GM21576 (cell line): ENCODE measurements around the gene GNS.
"Not testable (repeated sequence)": the region's sequence is repeated elsewhere in the genome, so short reads cannot be mapped to it uniquely, and the experiment has no call there.

Source experiments
- ATAC-seq: cut with Tn5 transposase; IDR thresholded peaks from one replicate; pipeline ENCODE4 v1.9.1; 2021; ENCODE audit warnings: mild to moderate bottlenecking, moderate library complexity; ENCODE audit not compliant: unreplicated experiment

The GNS gene

GRCh38 chr12:64699504-64700115 is 59.6 kb downstream of the GNS start:
- ATAC-seq: no peak

GRCh38 chr12:64696080-64696741 is 63.0 kb downstream of the GNS start:
- ATAC-seq: no peak

GRCh38 chr12:64695550-64695949 is 63.7 kb downstream of the GNS start:
- no peak for ATAC-seq

- ATAC-seq: no peak
Observed at GRCh38 chr12:64694130-64695040, 64.8 kb downstream of the GNS start.

GRCh38 chr12:64691795-64692583 is 67.2 kb downstream of the GNS start:
- no peak for ATAC-seq

- no peak for ATAC-seq
Observed at GRCh38 chr12:64691227-64691794, 67.9 kb downstream of the GNS start.

- not testable (repeated sequence) for ATAC-seq
Observed at GRCh38 chr12:64690236-64690635, 69.0 kb downstream of the GNS start.

- ATAC-seq: no peak
Observed at GRCh38 chr12:64688715-64689114, 70.5 kb downstream of the GNS start.

GRCh38 chr12:64688219-64688618 is 71.0 kb downstream of the GNS start:
- no peak for ATAC-seq

GRCh38 chr12:64687816-64688215 is 71.4 kb downstream of the GNS start:
- no peak for ATAC-seq

- ATAC-seq: no peak
Observed at GRCh38 chr12:64685605-64686004, 73.6 kb downstream of the GNS start.

- ATAC-seq: no peak
Observed at GRCh38 chr12:64685050-64685449, 74.2 kb downstream of the GNS start.

- no peak for ATAC-seq
Observed at GRCh38 chr12:64683816-64684543, 75.2 kb downstream of the GNS start.

- no peak for ATAC-seq
Observed at GRCh38 chr12:64682572-64683277, 76.5 kb downstream of the GNS start.

GRCh38 chr12:64681200-64682052 is 77.8 kb downstream of the GNS start:
- no peak for ATAC-seq

GRCh38 chr12:64680235-64680634 is 79.0 kb downstream of the GNS start:
- no peak for ATAC-seq

- peak; percentile 48 for ATAC-seq
Observed at GRCh38 chr12:64679487-64680001, 79.7 kb downstream of the GNS start.

- ATAC-seq: no peak
Observed at GRCh38 chr12:64678835-64679234, 80.4 kb downstream of the GNS start.
